Gastrocnemius medialis (tissue), 4 donors: ENCODE data around the gene PKD2L1.

Source experiments
- POLR2A ChIP-seq, 2 donors: fragments of 450-650 bp; IDR thresholded peaks; one replicate each; pipeline ENCODE4 v1.6.1; 2017; ENCODE audit warnings: antibody characterized with exemption in 2 of 2, mild to moderate bottlenecking in 2 of 2, moderate library complexity in 2 of 2
- TF ChIP-seq, protein P1 (sequence below), 5 experiments: fragments of 450-650 bp in 3 of 5; fragments of 200-600 bp in 2 of 5; sonication (generic) in 2 of 5; IDR thresholded peaks in 4 of 5; conservative IDR thresholded peaks in 1 of 5; 1 replicate in 4 of 5; 2 replicates in 1 of 5; pipeline ENCODE4 v1.5.1; 2016 to 2019; ENCODE audit warnings: antibody characterized with exemption in 5 of 5, mild to moderate bottlenecking in 3 of 5, moderate library complexity in 3 of 5

DNA sequence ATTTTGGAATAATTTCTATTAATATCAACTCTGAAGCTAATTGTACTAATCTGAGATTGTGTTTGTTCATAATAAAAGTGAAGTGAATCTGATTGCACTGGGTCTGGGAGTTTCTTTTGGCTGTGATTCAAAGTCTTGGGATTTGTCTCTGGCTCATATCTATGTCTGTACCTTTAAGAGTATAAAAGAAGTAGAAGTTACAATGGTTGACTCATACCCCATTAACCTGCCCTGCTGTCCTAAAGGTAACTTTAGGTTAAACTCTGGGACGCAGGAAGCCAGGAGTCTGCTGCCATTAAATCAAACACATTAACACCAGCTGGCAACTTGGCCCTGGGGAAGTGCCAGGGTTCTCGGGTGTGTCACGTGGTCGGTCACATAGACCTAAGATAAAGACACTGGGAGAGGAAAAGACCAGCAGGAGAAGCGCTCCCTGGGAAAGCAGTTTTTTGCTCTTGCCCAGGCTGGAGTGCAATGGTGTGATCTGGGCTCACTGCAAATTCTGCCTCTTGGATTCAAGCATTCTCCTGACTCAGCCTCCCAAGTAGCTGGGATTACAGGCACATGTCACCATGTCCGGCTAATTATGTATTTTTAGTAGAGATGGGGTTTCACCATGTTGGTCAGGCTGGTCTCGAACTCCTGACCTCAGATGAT, 34.8 kb upstream of the PKD2L1 start:
- peak in 1 of 2 donors; percentile 34 for TF ChIP-seq POLR2A (IDR thresholded peaks at IDR 0.05)
- TF ChIP-seq, protein P1, sequence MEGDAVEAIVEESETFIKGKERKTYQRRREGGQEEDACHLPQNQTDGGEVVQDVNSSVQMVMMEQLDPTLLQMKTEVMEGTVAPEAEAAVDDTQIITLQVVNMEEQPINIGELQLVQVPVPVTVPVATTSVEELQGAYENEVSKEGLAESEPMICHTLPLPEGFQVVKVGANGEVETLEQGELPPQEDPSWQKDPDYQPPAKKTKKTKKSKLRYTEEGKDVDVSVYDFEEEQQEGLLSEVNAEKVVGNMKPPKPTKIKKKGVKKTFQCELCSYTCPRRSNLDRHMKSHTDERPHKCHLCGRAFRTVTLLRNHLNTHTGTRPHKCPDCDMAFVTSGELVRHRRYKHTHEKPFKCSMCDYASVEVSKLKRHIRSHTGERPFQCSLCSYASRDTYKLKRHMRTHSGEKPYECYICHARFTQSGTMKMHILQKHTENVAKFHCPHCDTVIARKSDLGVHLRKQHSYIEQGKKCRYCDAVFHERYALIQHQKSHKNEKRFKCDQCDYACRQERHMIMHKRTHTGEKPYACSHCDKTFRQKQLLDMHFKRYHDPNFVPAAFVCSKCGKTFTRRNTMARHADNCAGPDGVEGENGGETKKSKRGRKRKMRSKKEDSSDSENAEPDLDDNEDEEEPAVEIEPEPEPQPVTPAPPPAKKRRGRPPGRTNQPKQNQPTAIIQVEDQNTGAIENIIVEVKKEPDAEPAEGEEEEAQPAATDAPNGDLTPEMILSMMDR (IDR thresholded peaks at IDR 0.05 in 4 of 5, conservative IDR thresholded peaks at IDR 0.05 in 1 of 5) = peak in 1 of 5 experiments; percentile 17
